Vagina (tissue), 2 donors: ENCODE data around the gene AMBRA1.

Experiments used
- CTCF ChIP-seq, 3 experiments: fragments of 450-650 bp in 2 of 3; fragments of 200-600 bp in 1 of 3; sonication (generic) in 1 of 3; IDR thresholded peaks; one replicate each; pipeline ENCODE4 v1.5.1; 2017 to 2019; ENCODE audit warnings: antibody characterized with exemption in 3 of 3, mild to moderate bottlenecking in 2 of 3, moderate library complexity in 2 of 3
- POLR2AphosphoS5 ChIP-seq, 2 donors: sonication (generic); formaldehyde crosslinking; IDR thresholded peaks; one replicate each; pipeline ENCODE4 v1.9.0; 2017; ENCODE audit warnings: antibody characterized with exemption in 2 of 2, mild to moderate bottlenecking in 2 of 2, low read depth in 1 of 2; ENCODE audit not compliant: insufficient read depth in 1 of 2

GRCh38 chr11:46617972-46618314, 24.1 kb upstream of the AMBRA1 start:
- TF ChIP-seq CTCF (IDR thresholded peaks at IDR 0.05) = no peak
- no peak for TF ChIP-seq POLR2AphosphoS5 (IDR thresholded peaks at IDR 0.05; ENCODE audit: insufficient read depth in 1 of 2, low read depth in 1 of 2)
